Measurements from ENCODE around the gene TTC33.

GRCh38 chr5:40575921-40576320 lies 179.8 kb downstream of the TTC33 start:
- TF ChIP-seq POLR2A (IDR thresholded peaks at IDR 0.05) (no peak), CTCF (IDR thresholded peaks at IDR 0.05) (no peak)

Data from right lobe of liver (tissue), 4 donors.